ENCODE measurements around the gene MYH7B. TPM values are rescaled to one million over a fixed set of nuclear protein-coding genes. Genes with fewer than 3 reads are reported as not detected.

Gene MYH7B
- total RNA-seq = 1 to 10 TPM in 1 of 5 donors, under 1 TPM in 2, not detected in 2; 0.45 to 1.5 (median 0.58) TPM
- polyA plus RNA-seq = under 1 TPM; 0.15 to 0.68 (median 0.60) TPM
- long read RNA-seq, donor 1 = 0 reads
- long read RNA-seq, donor 2 = 0 reads
- long read RNA-seq, donor 3 = 0 reads
- long read RNA-seq, donor 4 = 0 reads
- long read RNA-seq, donor 5, partial matches to known transcripts = 0 of 5 reads
- long read RNA-seq, donor 5, other reads (novel, unspliced or antisense) = 5 of 5 reads
- long read RNA-seq, donor 6, partial matches to known transcripts = 30 of 55 reads
- long read RNA-seq, donor 6, other reads (novel, unspliced or antisense) = 25 of 55 reads
- long read RNA-seq, donor 7, partial matches to known transcripts = 0 of 8 reads
- long read RNA-seq, donor 7, other reads (novel, unspliced or antisense) = 8 of 8 reads
- long read RNA-seq, donor 8 = 0 reads
- long read RNA-seq, donor 9 = 0 reads
- long read RNA-seq, donor 10 = 0 reads

DNA sequence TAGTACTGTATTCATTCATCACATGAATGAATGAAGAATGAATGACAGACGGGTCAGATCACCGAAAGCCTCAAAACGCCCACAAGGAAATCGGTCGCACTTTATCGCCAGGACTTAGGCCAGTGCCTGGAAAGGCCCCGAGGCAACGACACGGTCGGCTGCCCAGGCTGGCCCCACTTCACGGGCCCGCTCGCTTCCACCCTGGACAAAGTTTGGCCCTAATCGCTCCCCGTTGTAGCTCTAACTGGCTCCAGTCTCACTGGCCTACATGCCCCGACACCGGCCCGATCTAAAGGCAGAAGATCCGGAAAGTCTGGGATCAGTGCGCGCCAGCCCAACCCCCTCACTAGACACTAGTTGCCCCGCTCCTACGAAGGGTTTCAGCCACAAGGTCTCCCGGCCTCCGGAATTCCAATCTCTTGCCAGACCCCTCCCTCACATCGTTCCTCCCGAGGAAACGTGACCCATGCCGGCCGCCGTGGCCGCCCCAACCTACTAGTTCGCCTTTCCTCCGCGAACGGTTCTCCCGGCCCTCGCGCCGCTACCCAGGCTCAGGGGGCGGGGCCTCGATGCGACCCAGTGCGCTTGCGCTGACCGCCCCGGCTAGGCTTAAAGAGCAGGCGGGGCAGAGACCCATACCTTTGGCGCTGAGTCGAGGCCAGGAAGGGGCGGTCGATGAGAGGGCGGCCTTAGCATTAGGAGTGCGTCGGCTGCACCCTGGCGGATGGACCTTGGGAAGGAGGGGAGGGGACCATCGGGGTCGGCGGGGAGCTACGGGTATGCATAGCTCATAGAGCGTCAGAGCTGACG, at the start of gene MYH7B, which contains the start of gene GSS:
TSS of gene MYH7B (plus strand) at position 638 of the 810 bp plus-strand sequence. CDS start 22,138 bp downstream, outside the sequence.
TSS of gene GSS (minus strand) at position 576 of the 810 bp plus-strand sequence. CDS start 3,954 bp downstream, outside the sequence.
- H3K9me3 ChIP-seq = no peaks in the 10 kb centered on the region
- peaks cover 9 to 32% (median 24%) of the 10 kb centered on the region in 4 donors for H3K4me1 ChIP-seq
- H3K4me3 ChIP-seq = peak within 1 kb of the TSS; percentile 58 to 65 (median 62)
- intact Hi-C loops (cut with DNase I; ENCODE audit: low total_unique reads) = loop anchor here (5.0 kb wide), 1 partner anchor 83 kb away; the partner anchor contains the start of gene GGT7
- TF ChIP-seq POLR2AphosphoS5 (IDR thresholded peaks at IDR 0.05) (peak; percentile 89 to 98 (median 92)), POLR2A (IDR thresholded peaks at IDR 0.05) (peak in 2 of 4 donors; percentile 33 to 47), EP300 (IDR thresholded peaks at IDR 0.05) (no peak)
- TF ChIP-seq, protein P1, sequence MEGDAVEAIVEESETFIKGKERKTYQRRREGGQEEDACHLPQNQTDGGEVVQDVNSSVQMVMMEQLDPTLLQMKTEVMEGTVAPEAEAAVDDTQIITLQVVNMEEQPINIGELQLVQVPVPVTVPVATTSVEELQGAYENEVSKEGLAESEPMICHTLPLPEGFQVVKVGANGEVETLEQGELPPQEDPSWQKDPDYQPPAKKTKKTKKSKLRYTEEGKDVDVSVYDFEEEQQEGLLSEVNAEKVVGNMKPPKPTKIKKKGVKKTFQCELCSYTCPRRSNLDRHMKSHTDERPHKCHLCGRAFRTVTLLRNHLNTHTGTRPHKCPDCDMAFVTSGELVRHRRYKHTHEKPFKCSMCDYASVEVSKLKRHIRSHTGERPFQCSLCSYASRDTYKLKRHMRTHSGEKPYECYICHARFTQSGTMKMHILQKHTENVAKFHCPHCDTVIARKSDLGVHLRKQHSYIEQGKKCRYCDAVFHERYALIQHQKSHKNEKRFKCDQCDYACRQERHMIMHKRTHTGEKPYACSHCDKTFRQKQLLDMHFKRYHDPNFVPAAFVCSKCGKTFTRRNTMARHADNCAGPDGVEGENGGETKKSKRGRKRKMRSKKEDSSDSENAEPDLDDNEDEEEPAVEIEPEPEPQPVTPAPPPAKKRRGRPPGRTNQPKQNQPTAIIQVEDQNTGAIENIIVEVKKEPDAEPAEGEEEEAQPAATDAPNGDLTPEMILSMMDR (IDR thresholded peaks at IDR 0.05) = peak in 5 of 7 experiments; percentile 33 to 97 (median 72)
- H3K27ac ChIP-seq = peak within 1 kb of the TSS; percentile 88 to 94 (median 92)
- DNase-seq = peak; percentile 99 to 100
- no peaks in the 10 kb centered on the region for H3K27me3 ChIP-seq
- WGBS, 5 donors = 0% methylated on average over 42 to 62 of the region's 62 CpGs
- peaks cover 0 to 13% (median 8%) of the 10 kb centered on the region in 4 donors for H3K36me3 ChIP-seq

DNA sequence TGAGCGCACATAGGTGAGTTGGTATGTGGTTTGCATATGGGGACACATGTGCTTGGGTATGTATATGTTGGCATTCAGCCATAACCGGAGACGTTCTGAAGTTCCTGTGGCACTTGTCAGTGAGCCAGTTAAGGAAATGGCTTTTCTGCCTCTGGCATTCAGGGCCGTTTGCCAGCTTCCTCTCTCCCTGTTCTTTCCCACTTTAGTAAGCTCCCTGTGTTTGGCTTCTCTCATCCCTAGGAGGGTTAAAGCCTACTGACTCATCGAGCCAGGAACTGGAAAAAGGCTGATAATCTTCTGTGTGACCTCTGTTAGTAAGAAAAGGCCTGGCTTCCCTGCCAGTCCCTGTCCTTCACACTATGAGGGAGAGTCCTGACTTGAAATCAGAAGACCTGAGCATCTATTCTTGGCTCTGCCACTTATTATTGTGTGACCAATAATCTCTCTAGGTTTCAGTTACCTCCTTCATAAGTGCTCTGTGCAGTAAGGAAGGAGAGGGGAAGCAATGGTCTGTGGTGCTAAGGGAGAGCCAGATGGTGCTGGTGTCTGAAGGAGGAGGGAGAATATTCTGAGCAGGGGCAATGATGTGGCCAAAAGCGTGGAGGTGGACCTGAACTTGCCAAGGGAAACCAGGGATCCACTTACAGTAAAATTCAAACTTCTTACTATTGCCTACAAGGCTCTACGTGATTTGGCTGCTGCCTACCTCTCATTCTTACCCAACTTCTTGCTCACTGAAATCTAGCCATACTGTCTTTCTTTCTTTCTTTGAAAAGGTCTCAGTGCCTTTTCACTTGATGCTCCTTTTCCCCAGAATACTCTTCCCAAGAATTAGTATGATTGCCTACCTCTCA, 47.8 kb upstream of the MYH7B start:
- peak; percentile 63 to 76 for DNase-seq

GRCh38 chr20:34915131-34915530, 40.5 kb upstream of the MYH7B start:
- Histone ChIP-seq H3K27me3 (no peaks in the 10 kb centered on the region), H3K4me1 (peaks cover 0 to 37% (median 25%) of the 10 kb centered on the region in 4 donors), H3K9me3 (no peaks in the 10 kb centered on the region), H3K27ac (peak overlapping the region; percentile 42 to 77 (median 60)), H3K4me3 (no peak overlapping the region), H3K36me3 (peaks cover 11 to 29% (median 24%) of the 10 kb centered on the region in 4 donors)
- TF ChIP-seq POLR2A (IDR thresholded peaks at IDR 0.05) = no peak
- no peak for TF ChIP-seq EP300 (IDR thresholded peaks at IDR 0.05)
- no peak for TF ChIP-seq POLR2AphosphoS5 (IDR thresholded peaks at IDR 0.05)
- TF ChIP-seq, protein P1 (IDR thresholded peaks at IDR 0.05) = no peak
- 57 to 76% (median 59%) methylated on average over 4 of the region's 4 CpGs for WGBS, 5 donors
- intact Hi-C loops (cut with DNase I; ENCODE audit: low total_unique reads) = no loop called here
- no peak for DNase-seq

More for the DNA sequence above, 47.8 kb upstream of the MYH7B start:
- Histone ChIP-seq H3K9me3 (no peaks in the 10 kb centered on the region), H3K4me3 (no peak overlapping the region), H3K27ac (peak overlapping the region; percentile 10 to 81 (median 74)), H3K4me1 (peaks cover 26 to 57% (median 47%) of the 10 kb centered on the region in 4 donors), H3K36me3 (no peaks in the 10 kb centered on the region), H3K27me3 (no peaks in the 10 kb centered on the region)
- intact Hi-C loops (cut with DNase I; ENCODE audit: low total_unique reads) = no loop called here
- 20 to 27% (median 23%) methylated on average over 7 of the region's 7 CpGs for WGBS, 5 donors
- TF ChIP-seq EP300 (IDR thresholded peaks at IDR 0.05) (no peak), POLR2AphosphoS5 (IDR thresholded peaks at IDR 0.05) (peak in 2 of 3 donors; percentile 47 to 83)

GRCh38 chr20:34915749-34916455, 39.8 kb upstream of the MYH7B start:
- peak overlapping the region in 4 of 5 donors; percentile 42 to 77 (median 63) for H3K27ac ChIP-seq
- H3K36me3 ChIP-seq = peaks cover 11 to 37% (median 32%) of the 10 kb centered on the region in 4 donors
- no peak for TF ChIP-seq POLR2A (IDR thresholded peaks at IDR 0.05)
- no peak for TF ChIP-seq EP300 (IDR thresholded peaks at IDR 0.05)
- no peak for TF ChIP-seq POLR2AphosphoS5 (IDR thresholded peaks at IDR 0.05)
- TF ChIP-seq, protein P1 (IDR thresholded peaks at IDR 0.05) = no peak
- H3K27me3 ChIP-seq = no peaks in the 10 kb centered on the region
- no peaks in the 10 kb centered on the region for H3K9me3 ChIP-seq
- no peak overlapping the region for H3K4me3 ChIP-seq
- no peak for DNase-seq
- peaks cover 0 to 37% (median 25%) of the 10 kb centered on the region in 4 donors for H3K4me1 ChIP-seq
- WGBS, 5 donors = 40 to 55% (median 52%) methylated on average over 4 of the region's 4 CpGs
- intact Hi-C loops (cut with DNase I; ENCODE audit: low total_unique reads) = no loop called here
